Lower lobe of right lung (tissue), 2 donors: ENCODE data around the gene LRRC23. TPM values are rescaled to one million over a fixed set of nuclear protein-coding genes. Genes with fewer than 3 reads are reported as not detected.
"Not testable (repeated sequence)": the region's sequence is repeated elsewhere in the genome, so short reads cannot be mapped to it uniquely, and the experiment has no call there.

Source experiments
- ATAC-seq, 2 donors: fragments of 200-7000 bp; cut with Tn5 transposase; one replicate each; pipeline ENCODE4 v1.9.1; 2020 to 2022; ENCODE audit warnings: mild to moderate bottlenecking in 2 of 2, moderate library complexity in 2 of 2
- DNase-seq: peaks from one replicate; pipeline ENCODE4 v3.0.0-alpha.2; 2020
- H3K27ac ChIP-seq: fragments of 200-600 bp; one replicate; pipeline ENCODE4 v1.8.0; 2022
- H3K27me3 ChIP-seq: fragments of 200-600 bp; one replicate; pipeline ENCODE4 v1.8.0; 2022; ENCODE audit warnings: low read depth
- H3K36me3 ChIP-seq: fragments of 200-600 bp; one replicate; pipeline ENCODE4 v1.8.0; 2022; ENCODE audit warnings: mild to moderate bottlenecking
- H3K4me1 ChIP-seq: fragments of 200-600 bp; one replicate; pipeline ENCODE4 v1.8.0; 2022
- H3K4me3 ChIP-seq: fragments of 200-600 bp; one replicate; pipeline ENCODE4 v1.8.0; 2022; ENCODE audit warnings: mild to moderate bottlenecking
- H3K9me3 ChIP-seq: fragments of 200-600 bp; one replicate; pipeline ENCODE4 v1.8.0; 2022
- CTCF ChIP-seq: fragments of 200-600 bp; IDR thresholded peaks from one replicate; pipeline ENCODE4 v1.8.0; 2022; ENCODE audit warnings: antibody characterized with exemption, mild to moderate bottlenecking
- intact Hi-C: fragments of 100-400 bp; cut with DNase I; formaldehyde crosslinking; loops from one replicate; pipeline ENCODE4 v1.11.0; 2022
- total RNA-seq: library from RNA; stranded (reverse); fragmentation: NEBNext Ultra II Directional; extraction: Animal tissue kit (Norgen Biotek cat#: 25700); gene quantifications from one replicate; pipeline ENCODE4 v1.2.1, GENCODE V29; 2021
- donor health status: DM: no; HTN: yes; CAD: no; lungs with severe emphysema.

The LRRC23 gene
- total RNA-seq, 1 donor from 2014 or later = 26.6 TPM

- Histone ChIP-seq H3K27ac (peak overlapping the region; percentile 94), H3K4me3 (peak overlapping the region; percentile 61), H3K9me3 (no peaks in the 10 kb centered on the region), H3K36me3 (no peaks in the 10 kb centered on the region), H3K4me1 (peaks cover 32% of the 10 kb centered on the region), H3K27me3 (no peaks in the 10 kb centered on the region)
- ATAC-seq (peak; percentile 98 to 100), DNase-seq (peak; percentile 99)
- intact Hi-C loops = no loop called here
- peak; percentile 91 for TF ChIP-seq CTCF
Measured at GRCh38 chr12:6890789-6891645, 13.6 kb upstream of the LRRC23 start.

- Histone ChIP-seq H3K27me3 (no peaks in the 10 kb centered on the region), H3K9me3 (no peaks in the 10 kb centered on the region), H3K36me3 (no peaks in the 10 kb centered on the region), H3K27ac (peak overlapping the region; percentile 94), H3K4me3 (peak overlapping the region; percentile 61), H3K4me1 (peaks cover 32% of the 10 kb centered on the region)
- DNase-seq (no peak), ATAC-seq (peak; percentile 0 to 4)
- intact Hi-C loops = no loop called here
- TF ChIP-seq CTCF = no peak
Measured at GRCh38 chr12:6891646-6892001, 13.0 kb upstream of the LRRC23 start.

GRCh38 chr12:6892683-6893082 is 11.9 kb upstream of the LRRC23 start:
- peaks cover 23% of the 10 kb centered on the region for H3K4me1 ChIP-seq
- H3K36me3 ChIP-seq, intact Hi-C loops, H3K9me3 ChIP-seq, H3K27ac ChIP-seq, H3K4me3 ChIP-seq, H3K27me3 ChIP-seq, DNase-seq, ATAC-seq: not testable (repeated sequence)

- DNase-seq (no peak), ATAC-seq (no peak)
- Histone ChIP-seq H3K36me3 (no peaks in the 10 kb centered on the region), H3K9me3 (no peaks in the 10 kb centered on the region), H3K4me3 (no peak overlapping the region), H3K27ac (no peak overlapping the region), H3K27me3 (no peaks in the 10 kb centered on the region), H3K4me1 (peaks cover 19% of the 10 kb centered on the region)
- intact Hi-C loops = no loop called here
- no peak for TF ChIP-seq CTCF
Measured at GRCh38 chr12:6894321-6894720, 10.3 kb upstream of the LRRC23 start.

GRCh38 chr12:6896846-6897435 is 7.7 kb upstream of the LRRC23 start:
- H3K9me3 ChIP-seq = no peaks in the 10 kb centered on the region
- intact Hi-C loops = no loop called here
- no peak for TF ChIP-seq CTCF
- H3K4me1 ChIP-seq = peaks cover 9% of the 10 kb centered on the region
- no peaks in the 10 kb centered on the region for H3K27me3 ChIP-seq
- ATAC-seq = no peak
- DNase-seq = no peak
- no peaks in the 10 kb centered on the region for H3K36me3 ChIP-seq
- no peak overlapping the region for H3K27ac ChIP-seq
- no peak overlapping the region for H3K4me3 ChIP-seq

- DNase-seq = no peak
- no peaks in the 10 kb centered on the region for H3K36me3 ChIP-seq
- TF ChIP-seq CTCF = no peak
- peaks cover 15% of the 10 kb centered on the region for H3K4me1 ChIP-seq
- peak in 1 of 2 donors; percentile 14 for ATAC-seq
- no peaks in the 10 kb centered on the region for H3K9me3 ChIP-seq
- no peak overlapping the region for H3K4me3 ChIP-seq
- intact Hi-C loops = no loop called here
- H3K27ac ChIP-seq = no peak overlapping the region
- H3K27me3 ChIP-seq = no peaks in the 10 kb centered on the region
Measured at GRCh38 chr12:6899427-6899826, 5.2 kb upstream of the LRRC23 start.
